ENCODE data around the gene ZNF235. TPM values are rescaled to one million over a fixed set of nuclear protein-coding genes. Genes with fewer than 3 reads are reported as not detected.
"Not testable (repeated sequence)": the region's sequence is repeated elsewhere in the genome, so short reads cannot be mapped to it uniquely, and the experiment has no call there.

Gene ZNF235
- total and polyA plus RNA-seq, 2 donors from 2014 or later, result 3.0 to 9.4 TPM

- FAIRE-seq (no peak), DNase-seq (no peak)
- intact Hi-C loops (cut with DNase I), result no loop called here
- no peak for TF ChIP-seq CTCF (IDR thresholded peaks at IDR 0.05; ENCODE audit: borderline replicate concordance, extremely low read depth, insufficient read depth)
- H3K4me1 ChIP-seq (ENCODE audit: control insufficient read depth in 2 of 3, insufficient read depth in 2 of 3, low read depth in 1 of 3, low read length in 3 of 3), result no peaks in the 10 kb centered on the region
- H3K27ac ChIP-seq (ENCODE audit: low read depth in 2 of 2, low read length in 2 of 2), result no peak overlapping the region
- H3K4me3 ChIP-seq (ENCODE audit: low read length in 3 of 3), result no peak overlapping the region
- peaks cover 0 to 36% (median 7%) of the 10 kb centered on the region in 3 donors for H3K9me3 ChIP-seq (ENCODE audit: control insufficient read depth in 2 of 3, insufficient read depth in 1 of 3, low read length in 3 of 3)
- no peak overlapping the region for H3K9ac ChIP-seq (ENCODE audit: low read length in 3 of 3)
- H3K27me3 ChIP-seq (ENCODE audit: control insufficient read depth, insufficient read depth, low read length), result no peaks in the 10 kb centered on the region
- peaks cover 0 to 10% (median 3%) of the 10 kb centered on the region in 3 donors for H3K36me3 ChIP-seq (ENCODE audit: control insufficient read depth in 2 of 3, insufficient read depth in 3 of 3, low read length in 3 of 3)
Measured at GRCh38 chr19:44344255-44344654, 39.4 kb upstream of the ZNF235 start.

GRCh38 chr19:44341794-44342193, 37.0 kb upstream of the ZNF235 start:
- intact Hi-C loops (cut with DNase I), result no loop called here
- no peak overlapping the region for H3K4me3 ChIP-seq (ENCODE audit: low read length in 3 of 3)
- H3K27me3 ChIP-seq (ENCODE audit: control insufficient read depth, insufficient read depth, low read length), result no peaks in the 10 kb centered on the region
- H3K27ac ChIP-seq (ENCODE audit: low read depth in 2 of 2, low read length in 2 of 2), result no peak overlapping the region
- peaks cover 3 to 17% (median 4%) of the 10 kb centered on the region in 3 donors for H3K36me3 ChIP-seq (ENCODE audit: control insufficient read depth in 2 of 3, insufficient read depth in 3 of 3, low read length in 3 of 3)
- no peak overlapping the region for H3K9ac ChIP-seq (ENCODE audit: low read length in 3 of 3)
- no peak for TF ChIP-seq CTCF (IDR thresholded peaks at IDR 0.05; ENCODE audit: borderline replicate concordance, extremely low read depth, insufficient read depth)
- no peak for DNase-seq
- FAIRE-seq, result no peak
- H3K9me3 ChIP-seq (ENCODE audit: control insufficient read depth in 2 of 3, insufficient read depth in 1 of 3, low read length in 3 of 3), result peaks cover 0 to 26% (median 6%) of the 10 kb centered on the region in 3 donors
- no peaks in the 10 kb centered on the region for H3K4me1 ChIP-seq (ENCODE audit: control insufficient read depth in 2 of 3, insufficient read depth in 2 of 3, low read depth in 1 of 3, low read length in 3 of 3)

GRCh38 chr19:44334639-44335038, 29.8 kb upstream of the ZNF235 start:
- DNase-seq; H3K27me3 ChIP-seq (ENCODE audit: control insufficient read depth, insufficient read depth, low read length); H3K27ac ChIP-seq (ENCODE audit: low read depth in 2 of 2, low read length in 2 of 2); H3K4me3 ChIP-seq (ENCODE audit: low read length in 3 of 3); H3K9ac ChIP-seq (ENCODE audit: low read length in 3 of 3); FAIRE-seq; H3K4me1 ChIP-seq (ENCODE audit: control insufficient read depth in 2 of 3, insufficient read depth in 2 of 3, low read depth in 1 of 3, low read length in 3 of 3); intact Hi-C loops (cut with DNase I): not testable (repeated sequence)
- Histone ChIP-seq H3K9me3 (ENCODE audit: control insufficient read depth in 2 of 3, insufficient read depth in 1 of 3, low read length in 3 of 3) (peaks cover 10 to 50% (median 29%) of the 10 kb centered on the region in 3 donors), H3K36me3 (ENCODE audit: control insufficient read depth in 2 of 3, insufficient read depth in 3 of 3, low read length in 3 of 3) (peaks cover 20 to 68% (median 40%) of the 10 kb centered on the region in 3 donors)

GRCh38 chr19:44332145-44332544, 27.3 kb upstream of the ZNF235 start:
- Histone ChIP-seq H3K4me3 (ENCODE audit: low read length in 3 of 3) (no peak overlapping the region), H3K9me3 (ENCODE audit: control insufficient read depth in 2 of 3, insufficient read depth in 1 of 3, low read length in 3 of 3) (peaks cover 9 to 62% (median 45%) of the 10 kb centered on the region in 3 donors), H3K9ac (ENCODE audit: low read length in 3 of 3) (no peak overlapping the region)

More at GRCh38 chr19:44332145-44332544, 27.3 kb upstream of the ZNF235 start:
- FAIRE-seq (no peak), DNase-seq (no peak)
- intact Hi-C loops (cut with DNase I), result no loop called here
- no peak for TF ChIP-seq CTCF (IDR thresholded peaks at IDR 0.05; ENCODE audit: borderline replicate concordance, extremely low read depth, insufficient read depth)
- peaks cover 35 to 81% (median 48%) of the 10 kb centered on the region in 3 donors for H3K36me3 ChIP-seq (ENCODE audit: control insufficient read depth in 2 of 3, insufficient read depth in 3 of 3, low read length in 3 of 3)
- H3K4me1 ChIP-seq (ENCODE audit: control insufficient read depth in 2 of 3, insufficient read depth in 2 of 3, low read depth in 1 of 3, low read length in 3 of 3), result no peaks in the 10 kb centered on the region
- H3K27ac ChIP-seq (ENCODE audit: low read depth in 2 of 2, low read length in 2 of 2), result no peak overlapping the region
- H3K27me3 ChIP-seq (ENCODE audit: control insufficient read depth, insufficient read depth, low read length), result no peaks in the 10 kb centered on the region
